ENCODE results near the gene CTNNBL1.
A peak's percentile ranks its signal among the peaks of the same experiment; 100 is the strongest.

CTNNBL1 gene

DNA sequence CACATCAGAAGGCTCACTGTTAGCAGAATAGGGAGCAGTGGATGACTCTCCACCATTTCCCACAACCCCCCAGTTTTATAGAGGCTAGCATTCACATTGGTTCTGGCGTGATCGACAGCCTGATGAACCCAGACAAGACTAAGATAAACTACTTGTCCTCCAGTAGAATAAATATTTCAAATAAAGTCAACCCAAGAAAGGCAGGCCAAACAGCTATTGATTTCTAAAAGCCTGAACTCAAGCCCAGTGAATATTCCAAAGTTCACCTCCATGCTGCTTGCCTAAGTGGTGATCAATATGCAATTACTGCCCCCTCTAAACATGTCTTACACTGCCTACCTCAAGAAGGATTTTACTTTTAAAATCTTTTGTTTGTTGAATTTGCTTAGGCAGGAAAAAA, 104.5 kb downstream of the CTNNBL1 start:
- no peak for TF ChIP-seq POLR2A (IDR thresholded peaks at IDR 0.05; ENCODE audit: low read depth, low read length)
- TF ChIP-seq TAF1 (IDR thresholded peaks at IDR 0.05; ENCODE audit: borderline replicate concordance, low read depth, low read length) = no peak
- TF ChIP-seq POLR2AphosphoS5 (IDR thresholded peaks at IDR 0.05; ENCODE audit: low read depth, low read length) = no peak
- DNase-seq (ENCODE audit: insufficient read length) (no peak), FAIRE-seq (no peak)

DNA sequence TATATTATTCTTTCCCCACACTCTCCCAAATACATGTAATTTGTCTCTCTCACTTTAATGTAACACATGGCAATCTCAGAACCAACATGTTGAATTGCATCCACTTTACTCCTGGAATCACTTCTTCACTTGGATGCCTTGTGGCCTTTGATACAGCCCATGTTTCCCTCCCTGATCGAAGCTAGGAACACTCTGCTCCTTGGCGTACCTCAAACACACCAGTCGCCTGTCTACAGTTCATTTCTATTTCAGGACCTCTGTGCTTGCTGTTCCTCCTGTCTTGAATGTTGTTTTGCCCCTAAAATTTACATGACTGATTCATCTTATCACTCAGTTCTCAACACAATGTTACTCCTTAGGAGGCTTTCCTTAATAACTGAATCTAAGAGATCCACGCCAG, 106.8 kb downstream of the CTNNBL1 start:
- no peak for DNase-seq (ENCODE audit: insufficient read length)
- TF ChIP-seq POLR2AphosphoS5 (IDR thresholded peaks at IDR 0.05; ENCODE audit: low read depth, low read length) = no peak
- no peak for TF ChIP-seq POLR2A (IDR thresholded peaks at IDR 0.05; ENCODE audit: low read depth, low read length)
- TF ChIP-seq TAF1 (IDR thresholded peaks at IDR 0.05; ENCODE audit: borderline replicate concordance, low read depth, low read length) = no peak
- FAIRE-seq = no peak

DNA sequence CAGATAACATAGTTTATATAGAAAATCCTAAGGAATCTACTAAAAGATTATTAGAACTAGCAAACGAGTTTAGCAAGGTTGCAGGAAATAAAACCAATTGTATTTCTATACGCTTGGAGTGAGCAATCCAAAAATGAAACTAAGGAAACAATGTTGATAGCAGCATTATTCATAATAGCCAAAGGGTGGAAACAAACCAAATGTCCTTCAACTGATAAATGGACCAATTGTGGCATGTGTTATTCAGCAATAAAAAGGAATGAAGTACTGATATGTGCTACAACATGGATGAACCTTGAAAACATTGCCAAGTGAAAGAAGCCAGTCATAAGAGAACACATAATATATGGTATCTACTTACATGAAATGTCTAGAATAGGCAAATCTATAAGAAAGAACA, 108.1 kb downstream of the CTNNBL1 start:
- TF ChIP-seq TAF1 (IDR thresholded peaks at IDR 0.05; ENCODE audit: borderline replicate concordance, low read depth, low read length) (no peak), POLR2A (IDR thresholded peaks at IDR 0.05; ENCODE audit: low read depth, low read length) (no peak), POLR2AphosphoS5 (IDR thresholded peaks at IDR 0.05; ENCODE audit: low read depth, low read length) (no peak)
- DNase-seq (ENCODE audit: insufficient read length) (no peak), FAIRE-seq (no peak)

DNA sequence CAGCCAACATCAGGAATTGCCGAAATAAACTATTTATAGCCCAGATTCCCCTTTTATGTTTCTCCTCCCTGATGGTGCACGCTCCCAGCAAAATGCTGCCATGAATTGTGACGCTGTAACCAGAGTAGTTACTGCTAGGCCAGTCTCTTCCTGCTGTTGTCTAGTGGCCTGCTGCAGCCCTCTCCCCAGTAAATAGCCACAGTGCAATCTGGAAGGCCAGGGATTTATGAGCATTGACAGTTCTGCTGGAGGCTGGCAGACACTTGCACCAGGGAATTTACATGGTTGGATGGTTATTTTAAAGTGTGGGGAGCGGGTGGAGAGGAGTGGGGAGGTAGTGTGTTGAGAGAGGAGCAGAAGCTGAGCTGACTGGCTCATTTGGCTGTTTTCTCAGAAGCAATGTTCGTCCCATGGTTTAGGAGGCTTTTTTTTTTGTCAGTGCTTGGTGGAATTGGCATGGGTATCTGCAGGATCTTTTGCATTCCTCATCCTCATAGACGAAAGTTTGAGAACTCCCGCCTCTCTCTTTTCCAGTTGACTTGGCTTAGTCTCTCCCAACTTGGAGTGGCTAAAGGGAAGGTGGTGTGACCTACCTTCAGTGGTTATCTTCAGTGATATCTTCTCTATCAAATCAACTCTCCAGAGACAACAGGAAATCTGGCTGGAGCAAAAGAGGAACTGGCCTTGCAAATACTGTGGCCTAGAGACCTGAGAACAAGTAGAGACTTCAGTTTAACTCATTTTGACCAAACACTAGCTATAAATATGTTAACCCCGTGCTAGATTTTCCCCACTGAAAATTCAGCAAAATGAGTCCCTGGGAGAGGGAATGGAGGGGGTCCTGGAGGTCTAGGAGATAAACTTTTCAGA, 109.8 kb downstream of the CTNNBL1 start:
- DNase-seq (ENCODE audit: insufficient read length) (peak; percentile 10), FAIRE-seq (peak; percentile 60)
- TF ChIP-seq POLR2A (IDR thresholded peaks at IDR 0.05; ENCODE audit: low read depth, low read length) = no peak
- TF ChIP-seq TAF1 (IDR thresholded peaks at IDR 0.05; ENCODE audit: borderline replicate concordance, low read depth, low read length) = no peak
- TF ChIP-seq POLR2AphosphoS5 (IDR thresholded peaks at IDR 0.05; ENCODE audit: low read depth, low read length) = no peak

DNA sequence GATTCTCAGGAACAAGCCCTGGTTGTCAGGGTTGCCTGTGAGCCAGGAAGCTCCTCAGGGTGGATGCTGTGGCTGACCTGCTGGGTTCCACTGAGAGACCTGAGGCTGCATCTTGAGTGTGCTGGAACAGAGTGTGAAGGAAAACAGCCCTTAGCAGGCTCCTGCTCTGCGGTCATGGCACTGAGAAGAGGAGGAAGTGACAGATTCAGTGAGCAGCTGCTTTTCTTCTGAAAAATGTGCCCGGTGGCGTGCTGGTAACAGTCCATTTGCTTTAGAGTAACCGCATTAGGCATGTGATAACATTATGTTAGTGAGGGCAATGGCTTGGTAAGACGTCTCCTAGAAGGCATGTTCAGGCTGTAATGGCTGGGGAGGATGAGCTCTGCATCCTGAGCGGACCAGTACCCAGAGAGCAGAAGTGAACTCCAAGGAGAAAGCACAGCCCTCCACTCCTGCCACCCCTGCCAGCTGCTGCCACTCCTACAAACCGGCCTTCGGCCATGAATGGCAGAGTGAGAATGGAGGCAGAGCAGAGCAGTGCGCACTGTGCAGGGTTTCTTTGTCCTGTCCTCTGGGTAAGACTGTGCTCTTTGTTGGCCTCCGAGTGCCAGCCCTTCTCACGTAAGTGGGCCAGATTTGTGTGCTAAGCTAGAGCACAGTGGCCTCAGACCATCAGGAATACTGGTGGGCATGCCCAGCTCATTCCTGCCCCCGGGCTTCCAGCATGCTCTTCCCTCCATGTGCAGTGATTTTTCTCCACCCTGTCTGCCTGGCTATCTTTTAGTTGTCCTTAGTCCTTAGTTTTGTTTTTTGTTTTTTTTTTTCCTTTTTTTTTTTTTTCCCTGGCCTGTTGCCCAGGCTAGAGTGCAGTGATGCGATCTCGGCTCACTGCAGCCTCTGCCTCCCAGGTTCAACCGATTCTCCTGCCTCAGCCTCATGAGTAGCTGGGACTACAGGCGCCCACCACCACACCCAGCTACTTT, 111.0 kb downstream of the CTNNBL1 start:
- FAIRE-seq = peak; percentile 86
- peak; percentile 10 for DNase-seq (ENCODE audit: insufficient read length)
- TF ChIP-seq TAF1 (IDR thresholded peaks at IDR 0.05; ENCODE audit: borderline replicate concordance, low read depth, low read length) (0 out of 2 replicates have a peak, but pooled peaks have one; percentile 32), POLR2AphosphoS5 (IDR thresholded peaks at IDR 0.05; ENCODE audit: low read depth, low read length) (peak; percentile 43; the same call in 1 of the 2 replicates), POLR2A (IDR thresholded peaks at IDR 0.05; ENCODE audit: low read depth, low read length) (no peak; the same call in 1 of the 2 replicates)

DNA sequence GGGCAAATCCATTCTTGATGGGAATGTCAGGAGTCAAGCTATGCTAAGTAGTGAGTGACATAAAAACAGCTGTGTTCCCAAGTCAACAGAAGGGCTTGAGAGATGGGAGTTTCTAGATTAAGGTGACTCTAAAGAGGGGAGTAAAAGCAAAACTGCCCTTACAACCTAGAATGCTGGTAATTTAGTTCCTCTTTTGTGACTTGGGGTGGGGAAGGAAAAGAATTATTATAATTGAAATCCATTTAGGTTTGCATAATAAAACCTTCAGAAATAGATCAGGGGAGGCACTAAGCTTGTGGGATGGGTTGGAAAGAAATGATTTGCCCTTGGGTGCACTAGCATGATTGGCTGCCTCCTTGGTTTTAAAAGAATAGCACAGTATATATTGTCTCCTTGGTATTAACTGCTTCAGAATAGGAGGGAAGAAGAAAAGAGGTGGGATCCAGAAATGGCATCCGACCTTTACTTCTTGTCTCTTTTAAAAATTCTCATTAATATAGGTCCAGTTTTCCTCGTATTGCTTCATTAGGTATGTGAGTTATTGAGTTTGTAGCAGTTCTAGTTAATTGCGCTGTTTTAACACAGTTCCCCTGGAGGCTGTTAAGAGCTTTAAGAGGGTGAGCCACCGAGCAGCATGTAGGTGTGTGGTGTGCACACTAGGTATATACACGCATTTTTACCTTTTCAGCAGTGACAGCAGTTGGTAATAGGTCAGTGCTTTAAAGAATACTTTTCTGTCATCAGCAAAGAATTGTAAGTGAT, 113.8 kb downstream of the CTNNBL1 start:
- FAIRE-seq = no peak
- no peak for DNase-seq (ENCODE audit: insufficient read length)

DNA sequence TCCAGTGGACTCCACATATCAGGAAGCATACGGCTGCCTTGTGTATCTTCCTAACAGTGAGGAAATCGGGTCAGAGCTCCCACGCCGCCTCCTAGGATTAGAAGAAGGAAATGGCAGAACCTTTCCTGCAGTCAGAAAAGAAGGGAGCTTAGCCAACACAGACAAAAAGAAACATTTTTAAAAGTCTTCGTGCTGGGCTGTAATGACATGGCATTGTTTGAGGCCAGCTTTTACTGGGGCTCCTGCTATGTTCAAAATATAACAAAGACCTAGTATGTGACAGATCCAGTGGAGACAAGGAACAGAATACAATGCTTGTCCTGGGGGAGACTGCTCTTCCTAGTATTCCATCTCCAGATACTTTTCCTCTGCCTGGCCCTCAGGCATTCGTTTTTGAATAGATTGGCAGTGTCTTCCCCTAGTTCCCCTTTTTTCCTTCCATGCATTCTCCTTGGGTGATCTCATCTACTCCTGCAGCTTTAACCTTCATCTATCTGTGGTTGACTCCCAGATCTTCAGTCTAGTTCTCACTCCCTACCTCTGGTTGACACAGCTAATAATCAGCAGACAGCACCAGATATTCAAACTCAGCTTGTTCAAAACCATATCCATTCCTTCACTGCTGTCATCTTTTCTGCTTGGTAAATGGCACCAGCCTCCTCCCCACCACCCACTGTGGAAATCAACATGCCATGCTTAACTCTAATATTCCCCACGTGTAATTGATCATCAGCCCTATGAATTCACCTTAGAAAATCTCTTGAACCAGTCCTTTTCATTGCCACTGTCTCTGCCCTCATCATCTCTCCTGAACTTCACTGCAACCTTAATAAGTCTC, 114.6 kb downstream of the CTNNBL1 start:
- FAIRE-seq (no peak), DNase-seq (ENCODE audit: insufficient read length) (no peak)
- no peak for TF ChIP-seq TAF1 (IDR thresholded peaks at IDR 0.05; ENCODE audit: borderline replicate concordance, low read depth, low read length)
- no peak for TF ChIP-seq POLR2AphosphoS5 (IDR thresholded peaks at IDR 0.05; ENCODE audit: low read depth, low read length)
- TF ChIP-seq POLR2A (IDR thresholded peaks at IDR 0.05; ENCODE audit: low read depth, low read length) = no peak

More for the DNA sequence above, 113.8 kb downstream of the CTNNBL1 start:
- TF ChIP-seq POLR2AphosphoS5 (IDR thresholded peaks at IDR 0.05; ENCODE audit: low read depth, low read length) (no peak), POLR2A (IDR thresholded peaks at IDR 0.05; ENCODE audit: low read depth, low read length) (no peak), TAF1 (IDR thresholded peaks at IDR 0.05; ENCODE audit: borderline replicate concordance, low read depth, low read length) (no peak)

DNA sequence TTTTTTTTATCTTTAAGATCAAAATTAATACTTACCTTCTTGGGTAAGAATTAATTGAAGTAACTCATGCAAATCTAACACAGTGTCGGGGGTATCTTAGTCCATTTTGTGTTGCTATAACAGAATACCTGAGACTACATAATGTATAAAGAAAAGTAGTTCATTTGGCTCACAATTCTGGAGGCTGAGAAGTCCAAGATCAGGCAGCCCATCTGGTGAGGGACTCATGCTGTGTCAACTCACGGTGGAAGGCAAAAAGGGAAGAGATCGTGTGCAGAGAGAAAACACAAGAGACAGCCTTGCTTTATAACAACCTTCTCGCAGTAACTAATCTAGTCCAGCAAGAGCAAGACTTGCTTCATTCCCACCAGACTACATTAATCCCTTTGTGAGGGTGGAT, 116.2 kb downstream of the CTNNBL1 start:
- no peak for DNase-seq (ENCODE audit: insufficient read length)
- no peak for FAIRE-seq
- TF ChIP-seq POLR2A (IDR thresholded peaks at IDR 0.05; ENCODE audit: low read depth, low read length) (no peak), POLR2AphosphoS5 (IDR thresholded peaks at IDR 0.05; ENCODE audit: low read depth, low read length) (no peak), TAF1 (IDR thresholded peaks at IDR 0.05; ENCODE audit: borderline replicate concordance, low read depth, low read length) (no peak)

DNA sequence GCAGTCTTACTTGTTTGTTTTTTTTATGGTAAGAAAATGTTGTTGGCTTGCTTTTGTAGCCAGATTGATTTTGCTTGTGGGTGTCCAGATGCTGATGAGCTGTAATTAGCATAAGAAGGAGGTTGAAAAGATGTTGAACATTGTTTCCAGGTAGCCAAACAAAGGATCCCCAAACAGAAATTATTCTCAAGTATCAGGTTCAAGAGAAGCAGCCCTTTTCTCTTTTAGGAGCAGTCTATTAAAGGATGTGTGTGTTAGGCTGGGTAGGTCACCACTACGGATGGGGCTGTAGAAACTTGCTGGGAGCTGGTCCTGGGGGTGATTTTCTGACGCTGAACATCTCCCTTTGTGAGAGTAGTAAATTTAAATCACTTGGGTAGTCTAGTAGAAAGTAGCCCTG, 122.2 kb downstream of the CTNNBL1 start:
- TF ChIP-seq TAF1 (IDR thresholded peaks at IDR 0.05; ENCODE audit: borderline replicate concordance, low read depth, low read length) (no peak), POLR2AphosphoS5 (IDR thresholded peaks at IDR 0.05; ENCODE audit: low read depth, low read length) (no peak), POLR2A (IDR thresholded peaks at IDR 0.05; ENCODE audit: low read depth, low read length) (no peak)
- FAIRE-seq (no peak), DNase-seq (ENCODE audit: insufficient read length) (no peak)

DNA sequence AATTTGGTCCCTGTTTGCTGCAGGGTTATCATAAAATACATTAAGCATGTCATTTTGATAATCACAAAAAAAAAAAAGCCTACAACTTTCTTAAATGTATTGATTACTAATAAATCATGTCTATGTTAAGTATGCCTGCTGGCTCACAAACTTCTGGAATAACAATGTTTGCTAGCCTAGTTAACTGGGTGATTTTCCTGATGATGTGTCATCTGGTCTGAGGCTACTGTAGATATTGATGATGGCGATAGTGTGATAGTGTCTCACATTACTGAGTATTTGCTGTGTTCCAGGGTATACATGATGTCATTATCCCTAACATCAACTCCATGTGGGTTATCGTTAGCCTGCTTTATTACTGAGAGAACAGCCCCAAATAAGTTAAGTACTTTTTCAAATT, 122.9 kb downstream of the CTNNBL1 start:
- DNase-seq (ENCODE audit: insufficient read length) (no peak), FAIRE-seq (no peak)
- TF ChIP-seq POLR2A (IDR thresholded peaks at IDR 0.05; ENCODE audit: low read depth, low read length) = no peak
- no peak for TF ChIP-seq TAF1 (IDR thresholded peaks at IDR 0.05; ENCODE audit: borderline replicate concordance, low read depth, low read length)
- TF ChIP-seq POLR2AphosphoS5 (IDR thresholded peaks at IDR 0.05; ENCODE audit: low read depth, low read length) = no peak

Measured in GM12892 (cell line).